Lower leg skin (tissue), 3 donors: ENCODE results near the gene HIGD1C.

ENCODE experiments used
- POLR2A ChIP-seq, 2 donors: fragments of 450-650 bp; IDR thresholded peaks; one replicate each; pipeline ENCODE4 v1.6.1; 2016 to 2017; ENCODE audit warnings: antibody characterized with exemption in 2 of 2, mild to moderate bottlenecking in 1 of 2, moderate library complexity in 1 of 2
- TF ChIP-seq, protein P1 (sequence below), 3 donors: fragments of 450-650 bp; IDR thresholded peaks; one replicate each; pipeline ENCODE4 v1.5.1; 2016; ENCODE audit warnings: antibody characterized with exemption in 3 of 3, mild to moderate bottlenecking in 3 of 3, moderate library complexity in 2 of 3

DNA sequence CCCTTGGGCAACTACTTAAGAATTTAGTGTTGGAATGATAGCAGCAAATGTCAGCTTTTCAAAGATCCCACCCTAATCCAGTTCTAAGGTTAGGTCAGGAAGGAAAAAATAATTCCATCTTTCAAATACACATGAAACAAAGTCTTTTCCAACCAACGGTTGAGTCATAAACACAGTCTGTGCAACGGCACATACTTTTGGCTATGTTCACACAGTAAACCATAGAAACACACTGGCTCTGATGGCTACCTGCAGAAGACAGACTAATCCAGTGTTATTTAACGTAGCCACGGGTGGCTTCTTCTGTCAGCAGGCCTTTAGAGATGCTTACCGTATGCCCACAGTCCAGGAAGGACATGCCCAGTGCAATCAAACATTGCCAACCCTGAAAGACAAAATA, 35.7 kb downstream of the HIGD1C start:
- TF ChIP-seq, protein P1, sequence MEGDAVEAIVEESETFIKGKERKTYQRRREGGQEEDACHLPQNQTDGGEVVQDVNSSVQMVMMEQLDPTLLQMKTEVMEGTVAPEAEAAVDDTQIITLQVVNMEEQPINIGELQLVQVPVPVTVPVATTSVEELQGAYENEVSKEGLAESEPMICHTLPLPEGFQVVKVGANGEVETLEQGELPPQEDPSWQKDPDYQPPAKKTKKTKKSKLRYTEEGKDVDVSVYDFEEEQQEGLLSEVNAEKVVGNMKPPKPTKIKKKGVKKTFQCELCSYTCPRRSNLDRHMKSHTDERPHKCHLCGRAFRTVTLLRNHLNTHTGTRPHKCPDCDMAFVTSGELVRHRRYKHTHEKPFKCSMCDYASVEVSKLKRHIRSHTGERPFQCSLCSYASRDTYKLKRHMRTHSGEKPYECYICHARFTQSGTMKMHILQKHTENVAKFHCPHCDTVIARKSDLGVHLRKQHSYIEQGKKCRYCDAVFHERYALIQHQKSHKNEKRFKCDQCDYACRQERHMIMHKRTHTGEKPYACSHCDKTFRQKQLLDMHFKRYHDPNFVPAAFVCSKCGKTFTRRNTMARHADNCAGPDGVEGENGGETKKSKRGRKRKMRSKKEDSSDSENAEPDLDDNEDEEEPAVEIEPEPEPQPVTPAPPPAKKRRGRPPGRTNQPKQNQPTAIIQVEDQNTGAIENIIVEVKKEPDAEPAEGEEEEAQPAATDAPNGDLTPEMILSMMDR (IDR thresholded peaks at IDR 0.05): no peak
- TF ChIP-seq POLR2A (IDR thresholded peaks at IDR 0.05): no peak
